GM15510 (cell line): ENCODE data around the gene CBR1.

Source experiments
- POLR2A ChIP-seq: IDR thresholded peaks from 3 replicates; pipeline ENCODE4 v1.6.1; 2011; ENCODE audit warnings: borderline replicate concordance; ENCODE audit not compliant: insufficient read length; ENCODE audit errors: extremely low read depth

CBR1 gene

DNA sequence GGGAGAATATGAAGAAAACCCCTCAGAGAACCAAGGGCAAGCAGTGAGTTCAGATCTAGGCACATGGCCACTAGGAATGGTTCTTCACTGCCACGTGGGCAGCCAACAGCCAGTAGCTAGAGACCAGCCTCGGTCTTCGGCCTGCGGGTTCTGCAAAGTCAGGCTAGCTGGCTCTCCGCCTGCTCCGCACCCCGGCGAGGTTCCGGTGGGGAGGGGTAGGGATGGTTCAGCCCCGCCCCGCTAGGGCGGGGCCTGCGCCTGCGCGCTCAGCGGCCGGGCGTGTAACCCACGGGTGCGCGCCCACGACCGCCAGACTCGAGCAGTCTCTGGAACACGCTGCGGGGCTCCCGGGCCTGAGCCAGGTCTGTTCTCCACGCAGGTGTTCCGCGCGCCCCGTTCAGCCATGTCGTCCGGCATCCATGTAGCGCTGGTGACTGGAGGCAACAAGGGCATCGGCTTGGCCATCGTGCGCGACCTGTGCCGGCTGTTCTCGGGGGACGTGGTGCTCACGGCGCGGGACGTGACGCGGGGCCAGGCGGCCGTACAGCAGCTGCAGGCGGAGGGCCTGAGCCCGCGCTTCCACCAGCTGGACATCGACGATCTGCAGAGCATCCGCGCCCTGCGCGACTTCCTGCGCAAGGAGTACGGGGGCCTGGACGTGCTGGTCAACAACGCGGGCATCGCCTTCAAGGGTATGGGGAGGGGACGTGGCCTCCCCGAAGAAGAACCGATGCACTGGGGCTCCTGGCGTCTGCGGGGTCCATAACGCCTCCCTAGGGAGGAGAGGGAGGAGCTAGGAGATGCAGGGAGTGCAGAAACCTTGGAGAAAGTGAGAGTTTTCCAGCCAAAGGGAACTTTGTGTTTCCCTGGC, at the start of gene CBR1:
TSS of gene CBR1 (plus strand) at position 312 of the 871 bp plus-strand sequence. CDS start at position 404, 92 bp downstream.
- peak; percentile 89 for TF ChIP-seq POLR2A

GRCh38 chr21:36021251-36021837, 48.5 kb upstream of the CBR1 start:
- no peak for TF ChIP-seq POLR2A

DNA sequence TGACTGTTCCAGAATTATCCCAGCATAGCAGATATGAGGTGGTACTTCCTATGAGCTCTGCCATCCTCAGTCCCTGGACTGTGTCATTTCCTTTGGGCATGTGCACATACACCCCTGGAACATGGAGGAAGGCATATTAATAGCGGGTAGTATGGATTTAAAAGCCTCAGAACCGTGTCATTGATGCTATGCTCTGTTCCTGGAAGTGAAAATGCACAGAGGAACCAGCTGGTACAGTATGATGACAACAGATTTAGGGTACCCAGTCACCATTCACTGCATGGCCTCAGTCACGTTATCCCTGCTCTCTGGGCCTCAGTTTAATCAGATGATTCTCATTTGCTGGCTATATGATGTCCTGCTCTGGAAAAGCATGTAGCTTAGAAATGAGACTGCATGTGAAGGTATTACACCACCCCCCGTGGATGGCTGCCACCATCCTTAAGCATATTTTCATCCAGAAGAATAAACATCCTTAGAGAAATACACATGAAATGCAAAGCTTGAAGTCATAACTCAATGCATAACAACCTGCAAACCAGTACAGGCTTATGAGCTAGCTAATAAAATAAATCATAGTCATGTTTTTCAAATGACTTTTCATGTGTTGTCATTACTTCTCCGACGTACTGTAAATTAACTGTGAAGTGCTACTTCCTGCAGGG, 47.3 kb upstream of the CBR1 start:
- no peak for TF ChIP-seq POLR2A

DNA sequence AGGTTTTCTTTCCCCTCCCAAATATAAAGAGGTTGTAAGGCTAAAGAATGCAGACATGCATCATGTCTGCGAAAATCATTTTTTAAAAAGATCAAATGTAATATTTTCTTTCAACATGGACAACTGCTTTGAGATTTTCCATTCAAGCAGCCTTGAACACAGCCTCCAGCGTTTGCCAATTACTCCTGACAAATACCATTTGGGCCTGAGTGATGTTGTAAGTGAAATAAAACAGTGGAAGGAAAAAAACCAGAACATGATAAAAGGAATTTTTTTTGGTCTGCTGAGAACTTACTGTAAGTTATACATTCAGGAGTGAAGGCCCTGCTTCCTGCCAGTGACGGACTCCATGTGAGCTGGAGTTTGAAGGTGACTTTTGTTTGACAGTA, 46.7 kb upstream of the CBR1 start:
- no peak for TF ChIP-seq POLR2A

DNA sequence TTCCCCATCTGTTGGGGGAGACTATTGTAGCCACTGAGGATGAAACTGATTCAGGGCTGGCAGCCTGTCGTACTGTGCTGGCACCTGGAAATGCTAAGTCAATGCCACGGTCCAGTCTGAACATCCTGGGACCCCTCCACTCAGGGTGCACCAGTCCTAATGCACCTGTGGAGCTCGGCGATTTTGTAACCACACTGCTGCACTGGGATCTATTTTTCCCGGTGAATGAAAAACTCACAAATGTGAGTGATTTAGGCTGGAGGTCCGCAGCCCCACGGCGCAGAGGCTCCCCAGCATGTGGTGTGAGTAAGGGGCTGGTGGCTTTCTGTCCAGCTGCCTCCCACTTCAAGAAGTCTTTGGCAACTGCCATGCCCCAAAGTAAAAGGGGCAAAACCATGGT, 45.0 kb upstream of the CBR1 start:
- TF ChIP-seq POLR2A: no peak

DNA sequence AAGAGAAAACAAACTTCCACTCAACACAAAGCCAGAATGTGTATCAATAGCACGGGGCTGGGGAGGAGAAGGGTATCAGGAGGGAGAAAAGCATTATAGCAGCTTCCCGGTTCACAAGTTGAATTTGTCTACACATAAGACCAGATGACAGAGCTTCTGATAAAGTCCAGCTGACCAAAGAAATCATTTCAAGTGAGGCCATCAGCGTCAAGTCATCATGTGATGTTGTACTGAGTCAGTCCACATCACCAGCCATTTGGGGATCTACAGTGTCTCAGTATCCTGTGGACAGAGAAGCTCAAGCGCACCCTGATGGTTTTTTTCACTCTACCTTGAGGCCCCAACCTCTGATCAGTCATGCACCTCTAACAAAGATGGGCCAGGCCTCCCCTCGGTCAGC, 42.5 kb upstream of the CBR1 start:
- no peak for TF ChIP-seq POLR2A

GRCh38 chr21:36028127-36029069, 41.4 kb upstream of the CBR1 start:
- no peak for TF ChIP-seq POLR2A

GRCh38 chr21:36029309-36029708, 40.5 kb upstream of the CBR1 start:
- TF ChIP-seq POLR2A: no peak

- TF ChIP-seq POLR2A: no peak
These were observed 39.1 kb upstream of the CBR1 start for GRCh38 chr21:36030581-36031189.

- TF ChIP-seq POLR2A: no peak
These were observed 37.0 kb upstream of the CBR1 start for GRCh38 chr21:36032647-36033406.

- TF ChIP-seq POLR2A: no peak
These were observed 35.5 kb upstream of the CBR1 start for GRCh38 chr21:36034211-36034913.

DNA sequence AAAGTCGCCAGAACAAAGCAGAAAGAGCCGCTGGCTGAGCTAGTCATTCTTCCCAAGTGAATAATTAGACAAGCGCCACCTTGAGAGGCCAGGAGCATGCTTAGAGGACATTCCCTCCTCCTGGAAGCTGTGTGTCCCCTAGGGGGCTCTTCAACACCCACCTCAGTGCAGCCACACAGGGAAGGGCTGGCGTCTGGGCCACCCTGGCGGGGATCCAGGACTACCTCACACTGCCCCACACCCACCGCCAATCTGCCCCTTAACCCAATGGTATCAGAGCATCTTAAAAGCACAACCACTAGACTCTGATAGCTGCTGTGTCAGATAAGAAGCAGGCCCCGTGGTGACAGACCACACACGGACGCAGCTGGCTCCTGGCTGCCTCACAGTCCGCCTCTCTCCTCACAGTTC, 34.4 kb upstream of the CBR1 start:
- no peak for TF ChIP-seq POLR2A
